DOHH2 (cell line): Measurements from ENCODE around the gene INTS2.

Experiments
- EZH2phosphoT487 ChIP-seq: fragments of 200-600 bp; sonication (generic); IDR thresholded peaks from 2 replicates; pipeline ENCODE4 v1.6.1; 2017; ENCODE audit warnings: borderline replicate concordance, mild to moderate bottlenecking, antibody characterized with exemption, low read length, moderate library complexity, mixed read lengths
- TF ChIP-seq, protein P1 (sequence below): fragments of 200-600 bp; sonication (generic); IDR thresholded peaks from one replicate; pipeline ENCODE4 v1.5.1; 2014; ENCODE audit warnings: antibody characterized with exemption, mild to moderate bottlenecking, low read depth, low read length; ENCODE audit not compliant: poor library complexity, severe bottlenecking

DNA sequence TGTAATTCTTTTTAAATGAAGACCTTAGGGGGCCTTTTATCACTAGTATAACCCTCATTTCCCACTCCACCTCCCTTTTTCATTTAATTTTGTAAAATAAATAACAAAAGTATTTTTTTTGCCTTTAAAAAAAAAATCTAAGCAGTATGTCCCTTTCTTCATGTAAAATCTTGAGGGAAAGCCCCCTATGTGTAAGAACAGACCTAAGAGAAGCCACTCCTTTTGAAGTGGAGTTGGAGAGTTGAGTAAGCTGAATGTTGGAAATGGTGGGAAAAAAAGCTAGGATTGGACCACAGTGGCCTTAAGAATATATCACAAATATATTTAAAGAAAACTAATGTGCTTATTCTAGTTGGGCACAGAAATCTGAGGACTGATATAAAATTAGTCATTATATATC, 44.5 kb upstream of the INTS2 start:
- TF ChIP-seq, protein P1, sequence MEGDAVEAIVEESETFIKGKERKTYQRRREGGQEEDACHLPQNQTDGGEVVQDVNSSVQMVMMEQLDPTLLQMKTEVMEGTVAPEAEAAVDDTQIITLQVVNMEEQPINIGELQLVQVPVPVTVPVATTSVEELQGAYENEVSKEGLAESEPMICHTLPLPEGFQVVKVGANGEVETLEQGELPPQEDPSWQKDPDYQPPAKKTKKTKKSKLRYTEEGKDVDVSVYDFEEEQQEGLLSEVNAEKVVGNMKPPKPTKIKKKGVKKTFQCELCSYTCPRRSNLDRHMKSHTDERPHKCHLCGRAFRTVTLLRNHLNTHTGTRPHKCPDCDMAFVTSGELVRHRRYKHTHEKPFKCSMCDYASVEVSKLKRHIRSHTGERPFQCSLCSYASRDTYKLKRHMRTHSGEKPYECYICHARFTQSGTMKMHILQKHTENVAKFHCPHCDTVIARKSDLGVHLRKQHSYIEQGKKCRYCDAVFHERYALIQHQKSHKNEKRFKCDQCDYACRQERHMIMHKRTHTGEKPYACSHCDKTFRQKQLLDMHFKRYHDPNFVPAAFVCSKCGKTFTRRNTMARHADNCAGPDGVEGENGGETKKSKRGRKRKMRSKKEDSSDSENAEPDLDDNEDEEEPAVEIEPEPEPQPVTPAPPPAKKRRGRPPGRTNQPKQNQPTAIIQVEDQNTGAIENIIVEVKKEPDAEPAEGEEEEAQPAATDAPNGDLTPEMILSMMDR, result no peak
- TF ChIP-seq EZH2phosphoT487, result no peak
